SK-N-MC (cell line): ENCODE results near the gene CPNE5.

ENCODE experiments used
- EZH2 ChIP-seq: fragments of 200-600 bp; sonication (generic); IDR thresholded peaks from one replicate; pipeline ENCODE4 v1.6.1; 2017; ENCODE audit warnings: antibody characterized with exemption
- POLR2AphosphoS5 ChIP-seq: IDR thresholded peaks from 2 replicates; pipeline ENCODE4 v1.6.1; 2012; ENCODE audit warnings: mild to moderate bottlenecking, low read depth, low read length, borderline replicate concordance

DNA sequence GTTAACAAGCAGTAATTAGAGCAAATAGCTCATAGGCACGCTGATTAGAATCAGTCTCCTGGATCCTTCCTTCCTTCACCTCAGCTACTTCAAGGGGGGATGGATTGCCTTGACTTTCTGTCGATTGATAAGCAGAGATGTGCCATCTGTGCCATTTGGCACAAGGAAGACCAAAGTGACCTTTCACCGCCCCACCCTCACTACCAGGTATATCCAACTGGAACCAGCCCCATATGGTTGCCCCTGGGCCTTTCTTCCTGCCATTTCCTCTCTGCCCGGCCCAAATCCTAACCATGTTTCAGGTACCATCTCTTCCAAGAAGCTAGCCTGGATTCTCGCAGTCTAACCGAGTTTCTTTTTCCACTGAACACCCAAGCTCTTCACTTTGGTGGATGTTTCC, 8.7 kb upstream of the CPNE5 start:
- TF ChIP-seq EZH2 (no peak), POLR2AphosphoS5 (no peak)
